Measurements from ENCODE around the gene SLC51A. TPM values are rescaled to one million over a fixed set of nuclear protein-coding genes. Genes with fewer than 3 reads are reported as not detected.

Gene SLC51A
- total and polyA plus RNA-seq, 2 of the 8 experiments (the other 6 are each of a cell fraction or from before 2014, with no cell fraction given), result 6.3 to 9.8 TPM

DNA sequence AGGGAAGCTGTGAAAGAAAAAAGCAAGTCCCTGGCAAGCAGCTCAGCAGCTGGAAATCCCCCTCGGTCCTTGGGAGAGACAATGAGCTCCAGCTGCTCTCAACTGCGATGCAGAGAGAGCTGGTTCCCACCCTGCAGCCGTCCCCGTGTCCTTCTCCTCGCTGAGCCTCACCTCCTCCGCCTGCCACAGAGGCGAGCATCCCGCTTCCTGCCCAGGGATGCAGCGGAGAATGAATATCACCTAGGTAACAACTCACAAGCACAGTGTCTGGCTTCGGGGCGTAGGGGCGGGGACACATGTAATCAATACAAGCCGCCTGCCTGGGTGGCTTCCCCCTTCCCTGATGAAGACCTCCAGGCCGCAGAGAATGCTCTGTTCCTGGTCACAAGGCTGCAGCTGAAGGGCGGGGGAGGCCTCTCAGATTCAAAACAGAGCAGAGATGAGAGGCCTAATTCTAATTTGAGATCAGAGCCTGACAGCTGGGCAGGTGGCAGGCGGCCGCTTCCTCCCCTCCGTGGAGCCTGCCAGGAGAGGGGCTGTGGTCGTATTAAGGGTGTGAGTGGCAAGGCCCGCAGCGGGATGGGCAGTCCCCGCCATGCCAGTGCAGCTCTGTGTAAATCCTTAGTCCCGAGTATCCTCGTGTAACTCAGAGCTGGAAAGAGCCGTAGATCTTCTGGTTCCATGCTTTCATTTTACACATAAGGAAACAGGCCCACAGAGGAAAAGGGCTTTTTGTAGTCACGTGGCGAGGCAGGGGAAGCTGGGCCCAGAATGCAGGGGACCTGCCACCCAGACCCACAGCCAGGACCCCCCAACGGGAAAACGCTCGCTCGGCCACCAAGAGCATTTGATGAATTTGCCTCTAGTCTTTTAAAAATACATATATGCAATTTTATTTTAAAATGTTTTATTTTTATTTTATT is 29.4 kb upstream of the SLC51A start:
- POLR2A ChIA-PET (ENCODE audit: partially characterized antibody), result interaction anchor here (3.3 kb wide), 1 partner anchor 106 kb away, joined by 11 read pairs; no protein-coding TSS in a partner anchor
- H2AFZ ChIP-seq (ENCODE audit: low read length), result 0 out of 2 replicates have a peak overlapping the region, but pooled peaks have one; percentile 20
- no peak for TF ChIP-seq KDM5A (IDR thresholded peaks at IDR 0.05; ENCODE audit: low read length)
- TF ChIP-seq EZH2 (IDR thresholded peaks at IDR 0.05; ENCODE audit: low read depth, low read length, severe bottlenecking), result no peak
- TF ChIP-seq NANOG (IDR thresholded peaks at IDR 0.05; ENCODE audit: insufficient read depth, low read depth, low read length, poor library complexity, severe bottlenecking), result no peak
- TF ChIP-seq POLR2AphosphoS5 (IDR thresholded peaks at IDR 0.05; ENCODE audit: low read depth, low read length), result no peak; the same call in 1 of the 2 replicates
- 0 out of 2 replicates have a peak, but pooled peaks have one; percentile 6 for TF ChIP-seq TCF12 (IDR thresholded peaks at IDR 0.05; ENCODE audit: low read depth, low read length)
- no peak for TF ChIP-seq KDM1A (IDR thresholded peaks at IDR 0.05; ENCODE audit: borderline replicate concordance, low read length)
- no peak for TF ChIP-seq CBX8 (IDR thresholded peaks at IDR 0.05; ENCODE audit: borderline replicate concordance, low read depth, low read length)
- TF ChIP-seq, protein P1, sequence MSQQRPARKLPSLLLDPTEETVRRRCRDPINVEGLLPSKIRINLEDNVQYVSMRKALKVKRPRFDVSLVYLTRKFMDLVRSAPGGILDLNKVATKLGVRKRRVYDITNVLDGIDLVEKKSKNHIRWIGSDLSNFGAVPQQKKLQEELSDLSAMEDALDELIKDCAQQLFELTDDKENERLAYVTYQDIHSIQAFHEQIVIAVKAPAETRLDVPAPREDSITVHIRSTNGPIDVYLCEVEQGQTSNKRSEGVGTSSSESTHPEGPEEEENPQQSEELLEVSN (IDR thresholded peaks at IDR 0.05), result no peak
- no peak for TF ChIP-seq HDAC2 (IDR thresholded peaks at IDR 0.05; ENCODE audit: borderline replicate concordance in 1 of 2, low read depth in 2 of 2, low read length in 2 of 2)

More for the DNA sequence above, 29.4 kb upstream of the SLC51A start:
- Histone ChIP-seq H3K4me3 (ENCODE audit: extremely low read depth in 1 of 4, insufficient read depth in 2 of 4, low read depth in 3 of 4, low read length in 4 of 4) (peak overlapping the region in 2 of 4 experiments; percentile 2 to 18; a peak in 3 of 8 replicates), H2BK120ac (replicated peaks; ENCODE audit: low read depth, low read length) (peak overlapping the region; percentile 38), H4K5ac (ENCODE audit: insufficient read length, low read depth, low read length) (peak overlapping the region; percentile 18), H3K23ac (ENCODE audit: insufficient read length) (no peak overlapping the region), H2BK15ac (ENCODE audit: low read length) (no peak overlapping the region), H3K14ac (ENCODE audit: insufficient read length) (no peak overlapping the region), H3K4me1 (replicated peaks in 1 of 4; ENCODE audit: control insufficient read depth in 3 of 4, insufficient read depth in 4 of 4, low read length in 3 of 4) (peaks cover 0 to 9% (median 6%) of the 10 kb centered on the region in 4 experiments; a peak in 6 of 7 replicates), H4K8ac (ENCODE audit: extremely low read depth, insufficient read depth, low read length) (peak overlapping the region; percentile 91), H3K18ac (ENCODE audit: extremely low read depth, low read length) (no peak overlapping the region; the same call in 1 of the 2 replicates), H3K36me3 (ENCODE audit: control insufficient read depth in 2 of 4, insufficient read depth in 4 of 4, low read length in 3 of 4) (no peaks in the 10 kb centered on the region), H2BK20ac (ENCODE audit: low read length) (no peak overlapping the region), H3K79me1 (ENCODE audit: low read depth, low read length) (no peaks in the 10 kb centered on the region), H3K4me2 (ENCODE audit: insufficient read depth in 1 of 2, low read depth in 2 of 2, low read length in 2 of 2) (peak overlapping the region; percentile 32 to 51; a peak in 3 of 4 replicates), H3K9ac (replicated peaks in 1 of 4; ENCODE audit: extremely low read depth in 1 of 4, low read depth in 3 of 4, low read length in 3 of 4) (no peak overlapping the region), H2BK12ac (ENCODE audit: low read depth, low read length) (no peak overlapping the region), H3K4ac (replicated peaks; ENCODE audit: insufficient read length, low read depth, low read length) (no peak overlapping the region), H2BK5ac (ENCODE audit: low read depth, low read length) (no peak overlapping the region), H3K9me3 (ENCODE audit: insufficient read depth in 2 of 2, low read depth in 1 of 2, low read length in 1 of 2) (peaks cover 2 to 4% of the 10 kb centered on the region in 2 experiments; a peak in 1 of 4 replicates), H2AK5ac (ENCODE audit: low read depth, low read length) (no peak overlapping the region), H4K20me1 (replicated peaks in 1 of 2; ENCODE audit: control insufficient read depth in 1 of 2, insufficient read depth in 2 of 2, low read length in 2 of 2) (no peaks in the 10 kb centered on the region), H3K79me2 (ENCODE audit: control insufficient read depth in 1 of 2, insufficient read depth in 2 of 2, low read length in 2 of 2) (no peaks in the 10 kb centered on the region), H3K23me2 (ENCODE audit: low read depth, low read length) (no peaks in the 10 kb centered on the region), H4K91ac (replicated peaks; ENCODE audit: insufficient read length, low read length) (no peak overlapping the region), H3K27me3 (replicated peaks in 1 of 4; ENCODE audit: control insufficient read depth in 3 of 4, extremely low read depth in 1 of 4, insufficient read depth in 3 of 4, low read length in 3 of 4) (no peaks in the 10 kb centered on the region), H3K56ac (replicated peaks; ENCODE audit: insufficient read length, low read depth, low read length) (no peak overlapping the region), H3K27ac (ENCODE audit: low read depth, low read length) (no peak overlapping the region)
- CTCF ChIA-PET (ENCODE audit: partially characterized antibody), result interaction anchor here (0.5 to 4.0 kb wide), 9 partner anchors 11 to 187 kb away, joined by 3 to 28 read pairs (median 4); partner anchors contain the start of gene ZDHHC19
- DNase-seq (ENCODE audit: low read depth in 1 of 2, low spot score in 2 of 2), result peak; percentile 56 to 72
- no peak for FAIRE-seq
- WGBS, 2 experiments (ENCODE audit: extremely low coverage in 1 of 2, insufficient coverage in 1 of 2, insufficient read length in 1 of 2, insufficient replicate concordance in 2 of 2, low coverage in 1 of 2, low lambda C conversion rate in 2 of 2, missing lambda C conversion rate in 1 of 2), result 46% methylated on average over 30 of the region's 31 CpGs; no CpG with 5 or more reads in 1 of the 2 experiments
